GM18867 (cell line): ENCODE results near the gene TMEM196.

Experiments
- ATAC-seq: cut with Tn5 transposase; IDR thresholded peaks from one replicate; pipeline ENCODE4 v1.9.1; 2021; ENCODE audit warnings: mild to moderate bottlenecking, moderate library complexity; ENCODE audit not compliant: unreplicated experiment

The TMEM196 gene

GRCh38 chr7:19772841-19773760 is at the start of gene TMEM196:
TMEM196 (minus strand) TSS chr7:19773617; CDS start chr7:19772696, 921 bp downstream.
- no peak for ATAC-seq

GRCh38 chr7:19816128-19816527 is 42.7 kb upstream of the TMEM196 start:
- no peak for ATAC-seq

GRCh38 chr7:19815546-19815945 is 42.1 kb upstream of the TMEM196 start:
- no peak for ATAC-seq

- ATAC-seq: no peak
Measured at GRCh38 chr7:19814776-19815175, 41.4 kb upstream of the TMEM196 start.

GRCh38 chr7:19811386-19811785 is 38.0 kb upstream of the TMEM196 start:
- ATAC-seq: no peak

- no peak for ATAC-seq
Measured at GRCh38 chr7:19798986-19799385, 25.6 kb upstream of the TMEM196 start.

GRCh38 chr7:19783541-19783940 is 10.1 kb upstream of the TMEM196 start:
- no peak for ATAC-seq

- ATAC-seq: no peak
Measured at GRCh38 chr7:19776981-19777380, 3.6 kb upstream of the TMEM196 start.

- ATAC-seq: no peak
Measured at GRCh38 chr7:19775578-19775977, 2.2 kb upstream of the TMEM196 start.

- no peak for ATAC-seq
Measured at GRCh38 chr7:19772306-19772705, 1.1 kb downstream of the TMEM196 start.

- ATAC-seq: no peak
Measured at GRCh38 chr7:19762631-19763030, 10.8 kb downstream of the TMEM196 start.

GRCh38 chr7:19754521-19755116 is 18.8 kb downstream of the TMEM196 start:
- peak; percentile 52 for ATAC-seq

GRCh38 chr7:19752020-19752419 is 21.4 kb downstream of the TMEM196 start:
- ATAC-seq: no peak

GRCh38 chr7:19749658-19750057 is 23.8 kb downstream of the TMEM196 start:
- no peak for ATAC-seq

- no peak for ATAC-seq
Measured at GRCh38 chr7:19747740-19748339, 25.6 kb downstream of the TMEM196 start.

- ATAC-seq: no peak
Measured at GRCh38 chr7:19744075-19744474, 29.3 kb downstream of the TMEM196 start.

- no peak for ATAC-seq
Measured at GRCh38 chr7:19728716-19729115, 44.7 kb downstream of the TMEM196 start.

- no peak for ATAC-seq
Measured at GRCh38 chr7:19725770-19726169, 47.6 kb downstream of the TMEM196 start.

- ATAC-seq: no peak
Measured at GRCh38 chr7:19715499-19715898, 57.9 kb downstream of the TMEM196 start.

- ATAC-seq: peak; percentile 26
Measured at GRCh38 chr7:19713676-19714075, 59.7 kb downstream of the TMEM196 start.

GRCh38 chr7:19709249-19709578 is 64.2 kb downstream of the TMEM196 start:
- ATAC-seq: peak; percentile 0
